Measurements from ENCODE around the gene TRIM38.
"Not testable (repeated sequence)": the region's sequence is repeated elsewhere in the genome, so short reads cannot be mapped to it uniquely, and the experiment has no call there.

Gene TRIM38

DNA sequence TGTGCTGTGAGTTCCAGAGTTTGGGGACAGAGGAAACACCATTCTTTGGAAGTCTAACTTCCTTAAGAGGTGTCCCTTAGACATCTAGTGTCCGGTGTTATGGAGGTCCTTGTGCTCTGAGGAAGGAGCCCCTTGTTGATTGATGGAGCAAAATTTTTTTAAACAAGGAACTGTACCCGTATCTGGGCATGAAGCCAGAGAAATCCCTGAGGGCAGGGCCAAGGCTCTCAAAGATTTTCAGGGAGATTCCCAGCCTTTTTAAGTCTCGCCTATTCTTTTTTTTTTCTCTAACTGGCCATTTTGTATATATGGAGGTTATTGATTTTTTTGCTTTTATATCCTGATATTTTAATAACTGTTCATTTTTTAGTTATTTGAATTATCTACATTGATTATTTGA is 45.9 kb downstream of the TRIM38 start:
- DNase-seq = no peak

DNA sequence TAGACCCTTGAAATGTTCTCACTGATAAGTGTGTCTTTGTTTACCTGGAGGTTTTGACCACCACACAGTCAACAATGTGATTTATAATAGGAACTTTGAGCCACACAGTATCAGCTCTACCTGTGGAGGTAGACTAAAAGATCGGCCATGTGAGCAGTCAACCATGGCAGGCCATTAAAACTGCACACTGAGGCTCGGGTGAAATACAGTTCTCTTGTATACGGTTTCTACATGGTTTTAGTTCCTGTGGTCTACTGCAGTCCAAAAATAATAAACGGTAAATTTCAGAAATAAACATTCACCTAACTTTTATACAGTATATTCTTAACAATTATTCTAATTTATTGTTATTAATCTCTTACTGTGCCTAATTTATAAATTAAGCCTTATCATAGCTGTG is 47.2 kb downstream of the TRIM38 start:
- no peak for DNase-seq

DNA sequence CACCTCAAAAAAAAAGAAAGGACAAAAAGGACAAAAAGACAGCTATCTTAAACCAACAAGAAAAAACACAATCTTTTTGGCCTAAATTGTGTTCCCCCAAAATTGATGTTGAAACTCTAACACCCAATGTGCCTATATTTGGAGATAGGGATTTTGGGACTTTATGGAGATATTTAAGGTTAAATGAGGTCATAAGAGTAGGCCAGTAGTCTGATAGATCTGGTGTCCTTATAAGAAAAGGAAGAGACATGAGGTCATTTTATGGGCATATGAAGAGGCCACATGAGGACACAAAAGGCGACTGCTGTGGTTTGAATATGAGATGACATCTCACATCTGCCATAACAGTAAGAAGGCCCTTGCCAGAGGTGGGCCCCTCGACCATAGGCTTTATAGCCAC is 49.5 kb downstream of the TRIM38 start:
- no peak for DNase-seq

DNA sequence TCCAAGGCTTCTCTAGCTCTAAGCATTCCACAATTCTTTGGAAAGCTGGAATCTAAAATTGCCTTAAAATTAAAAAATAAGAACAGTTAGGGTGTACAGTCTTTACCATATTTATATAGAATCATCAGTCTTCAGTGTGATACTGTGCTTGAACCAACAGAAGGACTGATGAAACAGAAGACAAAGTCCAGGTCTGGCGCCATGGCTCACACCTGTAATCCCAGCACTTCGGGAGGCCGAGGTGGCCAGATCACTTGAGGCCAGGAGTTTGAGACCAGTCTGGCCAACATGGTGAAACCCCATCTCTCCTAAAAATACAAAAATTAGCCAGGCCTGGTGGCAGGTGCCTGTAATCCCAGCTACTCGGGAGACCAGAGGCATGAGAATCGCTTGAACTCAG is 51.8 kb downstream of the TRIM38 start:
- DNase-seq = not testable (repeated sequence)

- DNase-seq = no peak
Observed at GRCh38 chr6:26016245-26016962, 53.8 kb downstream of the TRIM38 start.

DNA sequence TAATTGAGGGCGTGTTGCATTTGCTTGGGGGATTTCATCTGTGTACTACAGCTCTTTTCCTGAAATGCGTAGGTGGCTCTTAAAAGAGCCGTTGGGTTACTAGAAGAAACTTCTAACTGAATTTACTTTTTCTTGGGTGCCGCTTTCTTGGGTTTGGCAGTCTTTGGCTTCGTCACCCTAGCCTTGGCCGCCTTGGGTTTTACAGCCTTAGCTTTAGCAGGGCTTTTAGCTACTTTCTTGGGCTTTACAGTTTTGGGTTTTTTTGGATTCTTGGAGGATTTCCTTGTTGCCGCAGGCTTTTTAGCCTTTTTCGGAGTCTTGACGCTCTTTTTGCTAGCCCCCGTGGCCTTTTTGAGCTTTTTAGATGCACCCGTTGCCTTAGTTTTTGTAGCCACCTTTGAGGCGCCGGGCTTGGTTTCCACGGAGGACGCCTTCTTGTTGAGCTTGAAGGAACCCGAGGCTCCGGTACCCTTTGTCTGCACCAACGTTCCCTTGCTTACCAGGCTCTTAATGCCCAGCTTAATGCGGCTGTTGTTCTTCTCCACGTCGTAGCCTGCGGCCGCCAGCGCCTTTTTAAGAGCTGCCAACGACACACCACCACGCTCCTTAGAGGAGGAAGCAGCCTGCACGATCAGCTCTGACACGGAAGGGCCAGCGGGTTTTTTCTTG is 54.5 kb downstream of the TRIM38 start:
- DNase-seq = no peak

DNA sequence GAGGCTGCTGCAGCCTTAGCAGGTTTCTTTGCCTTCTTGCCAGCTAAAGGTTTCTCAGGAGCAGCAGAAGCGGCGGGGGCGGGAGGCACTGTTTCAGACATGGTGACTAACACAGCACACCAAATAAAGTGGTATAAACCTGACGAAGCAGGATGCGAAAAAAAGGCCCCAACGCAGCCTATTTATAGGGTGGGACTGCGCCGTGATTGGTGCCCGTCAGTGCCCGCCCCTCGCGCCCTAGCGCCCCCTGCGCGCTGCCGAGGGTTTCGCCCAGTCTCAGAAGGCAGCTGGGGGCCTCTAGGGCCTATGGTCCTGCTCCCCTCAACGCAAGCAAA is 55.0 kb downstream of the TRIM38 start:
- DNase-seq = peak; percentile 67

DNA sequence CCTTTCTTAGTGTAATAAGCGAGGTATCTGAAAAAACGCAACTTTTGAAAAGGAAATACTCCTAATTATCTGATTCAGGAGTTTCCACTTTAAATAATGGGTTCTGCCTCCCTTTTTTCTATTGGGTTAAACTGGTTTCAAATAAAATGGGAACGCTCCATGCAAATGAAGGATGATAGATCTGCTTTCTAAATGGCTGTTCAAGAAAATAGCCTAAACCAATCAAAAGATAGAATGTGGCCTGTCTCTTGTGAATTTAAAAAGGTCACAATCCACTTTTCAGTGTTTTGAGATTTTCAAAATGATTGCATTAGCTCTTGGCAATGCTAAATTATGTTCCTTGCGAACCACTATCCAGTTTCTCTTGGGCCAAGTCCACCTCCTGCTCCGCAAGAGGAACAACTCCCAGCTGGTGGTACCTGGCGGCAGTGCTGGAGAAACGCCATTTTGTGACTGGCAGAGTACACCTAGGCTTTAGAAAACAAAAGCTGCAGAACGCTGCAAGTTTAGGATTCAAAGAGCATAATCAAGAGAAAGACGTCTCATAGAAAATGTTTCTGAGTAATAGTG is 56.7 kb downstream of the TRIM38 start:
- no peak for DNase-seq

DNA sequence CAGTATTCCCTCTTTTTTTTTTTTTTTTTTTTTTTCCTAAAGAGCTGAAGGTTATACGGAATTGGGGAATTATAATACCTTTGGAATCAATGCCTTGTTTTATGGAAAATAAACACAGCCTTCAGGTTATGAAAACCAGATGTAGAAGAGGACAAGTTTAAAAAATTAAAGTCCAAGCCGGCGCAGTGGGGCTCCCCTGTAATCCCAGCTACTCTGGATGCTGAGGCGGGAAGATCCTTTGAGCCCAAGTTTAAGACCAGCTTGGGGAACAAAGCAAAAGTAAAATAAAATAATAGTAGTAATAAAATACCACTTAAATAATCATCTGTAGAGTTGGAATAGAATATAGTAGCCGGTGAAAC is 57.3 kb downstream of the TRIM38 start:
- no peak for DNase-seq

GRCh38 chr6:26020329-26021000 is 57.9 kb downstream of the TRIM38 start:
- DNase-seq = peak; percentile 88

DNA sequence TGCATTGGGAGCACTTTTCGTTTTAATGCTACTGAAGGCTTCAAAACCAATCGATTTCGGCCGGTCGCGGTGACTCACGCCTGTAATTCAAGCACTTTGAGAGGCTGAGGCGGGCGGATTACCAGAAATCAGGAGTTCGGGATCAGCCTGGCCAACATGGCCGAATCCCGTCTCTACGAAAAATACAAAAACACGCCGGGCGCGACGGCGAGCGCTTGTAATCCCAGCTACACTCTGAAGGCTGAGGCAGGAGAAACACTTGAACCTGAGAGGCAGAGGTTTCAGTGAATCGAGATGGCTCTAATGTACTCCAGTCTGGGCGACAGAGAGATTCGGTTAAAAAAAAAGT is 58.4 kb downstream of the TRIM38 start:
- DNase-seq = no peak

GRCh38 chr6:26021350-26022131 is 58.9 kb downstream of the TRIM38 start:
- DNase-seq = peak; percentile 91

DNA sequence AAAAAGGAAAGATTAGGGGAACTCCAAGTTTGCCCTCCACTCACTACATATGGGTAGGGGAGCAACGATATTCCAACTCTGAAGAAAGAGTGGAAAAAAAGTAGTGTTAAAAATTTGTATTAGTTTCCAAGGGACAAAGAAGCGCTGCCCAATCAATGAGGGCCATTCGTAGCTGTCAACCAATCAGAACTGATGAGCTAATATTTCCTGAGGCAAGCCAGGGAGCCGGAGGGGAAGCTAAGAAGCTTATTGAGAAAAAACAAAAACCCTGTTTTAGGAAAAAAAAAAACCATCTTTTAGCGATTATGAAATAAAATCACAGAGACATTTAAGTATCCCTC is 59.5 kb downstream of the TRIM38 start:
- no peak for DNase-seq

DNA sequence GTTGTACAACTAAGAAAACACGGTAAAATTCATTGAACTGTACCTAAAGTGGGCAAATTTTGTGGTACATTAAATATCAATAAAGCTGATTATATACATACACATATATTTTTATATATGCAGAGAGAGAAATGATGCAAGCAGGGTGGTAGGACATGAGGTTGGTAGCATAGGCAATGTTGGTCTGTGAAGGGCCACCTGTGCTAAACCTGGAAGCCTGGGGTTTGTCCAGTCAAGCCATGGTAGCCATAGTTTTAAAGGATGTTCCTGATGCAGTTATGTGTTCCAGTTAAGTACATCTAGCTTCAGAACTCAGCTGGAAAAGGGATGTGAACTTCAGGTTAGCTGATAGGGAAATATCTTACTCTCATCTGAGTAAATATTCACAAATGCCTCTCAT is 60.1 kb downstream of the TRIM38 start:
- no peak for DNase-seq

DNA sequence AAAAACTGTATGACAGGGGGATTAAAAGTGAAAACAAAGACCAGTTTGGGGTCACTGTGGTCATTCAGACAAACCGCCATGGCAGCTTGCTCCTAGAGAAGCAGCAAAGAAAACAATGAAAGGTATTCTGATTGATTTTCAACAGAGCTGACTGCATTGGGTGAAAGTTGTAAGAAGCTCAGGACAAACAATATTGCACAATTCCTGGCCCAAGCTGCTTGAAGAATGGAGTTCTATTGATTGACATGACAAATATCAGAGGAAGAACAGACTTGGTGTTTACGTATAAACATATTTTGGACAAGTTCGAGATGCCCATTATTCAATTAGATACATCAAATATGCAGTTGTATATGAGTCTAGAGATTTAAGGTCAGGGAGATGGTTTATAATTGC is 62.0 kb downstream of the TRIM38 start:
- DNase-seq = no peak

GRCh38 chr6:26025047-26025893 is 62.7 kb downstream of the TRIM38 start:
- no peak for DNase-seq

DNA sequence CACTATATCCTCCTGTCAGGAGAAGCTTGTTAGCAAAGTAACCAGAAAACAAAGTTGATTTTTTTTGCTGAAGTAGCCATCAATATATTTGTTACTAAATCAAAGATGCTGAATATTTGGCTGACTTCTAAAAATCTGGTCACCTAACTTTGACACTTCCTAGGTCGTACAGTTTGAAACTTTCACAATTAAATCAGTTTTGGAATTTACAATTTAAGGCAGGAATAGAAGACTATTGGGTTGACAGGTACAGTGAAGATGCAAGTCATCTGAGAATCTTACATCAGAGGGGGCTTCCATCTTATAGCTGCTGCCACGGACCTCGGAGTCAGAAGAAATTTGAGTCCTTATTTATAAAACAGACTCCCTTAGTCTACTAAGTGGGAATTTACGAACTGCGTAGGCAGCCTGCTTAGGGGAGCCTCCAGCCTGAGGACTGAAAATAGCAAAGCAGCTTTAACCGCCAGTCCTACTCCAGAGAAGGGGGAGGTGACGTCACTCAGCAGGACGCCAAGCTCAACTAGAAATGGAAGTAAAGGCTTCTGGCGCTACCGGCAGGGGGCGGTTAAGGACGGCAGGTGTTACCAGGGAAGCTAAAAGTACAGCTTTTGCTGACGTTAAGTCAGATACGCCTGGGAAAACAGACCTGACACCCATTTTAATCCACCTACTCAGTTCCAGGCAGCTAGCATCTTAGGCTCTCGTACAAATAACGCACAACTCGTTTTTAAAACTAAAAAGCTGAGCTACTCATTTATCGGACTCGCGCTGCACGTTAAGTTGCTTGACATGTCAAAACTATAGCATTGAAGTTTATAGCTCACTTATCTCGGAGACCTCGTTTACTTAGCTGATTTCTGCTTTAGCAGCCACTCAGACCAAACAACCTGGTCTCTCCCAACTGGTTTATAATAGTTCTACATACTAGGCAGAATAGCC is 63.6 kb downstream of the TRIM38 start:
- DNase-seq = peak; percentile 94

GRCh38 chr6:26026833-26027490 is 64.4 kb downstream of the TRIM38 start:
- DNase-seq = peak; percentile 94

DNA sequence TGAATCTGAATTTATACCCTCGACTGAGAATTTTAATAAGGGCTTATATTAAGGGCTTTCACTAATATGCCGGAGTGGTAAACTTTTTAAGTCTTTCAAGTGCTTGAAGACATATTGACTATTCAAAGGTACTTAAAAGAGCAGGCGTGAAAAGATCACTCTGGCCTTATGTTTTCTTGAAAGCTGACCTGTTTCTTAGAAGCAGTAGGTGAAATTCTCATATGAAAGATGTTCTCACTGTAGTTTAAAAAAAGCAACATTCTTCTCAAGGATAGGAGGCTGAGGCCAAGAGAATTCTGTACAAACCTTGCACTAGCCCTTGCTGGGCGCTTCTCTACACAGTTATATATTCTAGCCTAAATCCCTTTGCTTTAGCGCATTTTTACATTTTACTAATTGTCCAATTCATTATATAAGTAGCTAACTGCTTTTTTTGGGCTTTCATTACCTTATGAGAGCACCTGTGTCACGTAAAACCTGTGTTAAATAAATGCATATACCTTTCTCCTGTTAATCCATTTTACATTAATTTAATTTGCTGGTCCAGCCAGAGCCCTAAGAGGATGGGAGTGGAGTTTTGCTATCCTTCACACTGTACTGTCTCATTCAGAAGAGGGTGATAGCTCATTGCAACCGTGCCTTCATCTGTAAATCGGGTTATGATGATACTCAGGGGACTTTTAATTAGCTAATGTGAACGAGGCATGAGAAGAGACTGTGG is 65.0 kb downstream of the TRIM38 start:
- no peak for DNase-seq

- no peak for DNase-seq
Observed at GRCh38 chr6:26028212-26028745, 65.7 kb downstream of the TRIM38 start.
